B cell (primary cell): ENCODE data around the gene ATXN1.

ENCODE experiments used
- CTCF ChIP-seq: fragments of 200-600 bp; IDR thresholded peaks from one replicate; pipeline ENCODE4 v1.8.0; 2022; ENCODE audit warnings: antibody characterized with exemption, mild to moderate bottlenecking
- EZH2 ChIP-seq: IDR thresholded peaks from 2 replicates; pipeline ENCODE4 v1.6.1; 2012; ENCODE audit warnings: borderline replicate concordance, low read depth, mild to moderate bottlenecking, moderate library complexity, low read length; ENCODE audit not compliant: insufficient read depth, poor library complexity, severe bottlenecking

- TF ChIP-seq CTCF: no peak
- no peak for TF ChIP-seq EZH2
Measured at GRCh38 chr6:16670183-16670582, 91.1 kb downstream of the ATXN1 start.
